DOHH2 (cell line): ENCODE measurements around the gene MRPL48.

Experiments used
- CTCF ChIP-seq: fragments of 200-600 bp; sonication (generic); IDR thresholded peaks from one replicate; pipeline ENCODE4 v1.5.1; 2014; ENCODE audit warnings: antibody characterized with exemption, mild to moderate bottlenecking, low read depth, low read length; ENCODE audit not compliant: poor library complexity, severe bottlenecking
- EZH2phosphoT487 ChIP-seq: fragments of 200-600 bp; sonication (generic); IDR thresholded peaks from 2 replicates; pipeline ENCODE4 v1.6.1; 2017; ENCODE audit warnings: borderline replicate concordance, mild to moderate bottlenecking, antibody characterized with exemption, low read length, moderate library complexity, mixed read lengths

DNA sequence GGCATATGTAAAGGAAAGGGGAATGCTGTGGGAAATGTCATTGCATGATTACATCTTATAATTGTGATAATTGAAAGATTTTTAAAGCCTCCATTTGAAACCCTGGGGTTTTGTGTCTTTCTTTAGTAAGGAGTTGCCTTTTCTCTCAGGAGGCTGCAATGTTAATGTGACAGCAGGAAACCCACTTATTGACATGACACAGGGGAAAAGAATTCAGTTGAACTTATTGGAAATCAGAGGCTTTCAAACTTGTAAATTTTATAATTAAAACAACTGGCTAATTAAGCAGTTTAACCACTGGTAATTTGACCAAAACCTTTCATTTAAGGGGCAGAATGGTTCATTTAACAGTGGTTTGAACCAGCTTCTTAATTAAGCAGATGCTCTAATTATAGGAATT lies 31.2 kb downstream of the MRPL48 start:
- TF ChIP-seq CTCF (no peak), EZH2phosphoT487 (no peak)
